ENCODE results near the gene NR5A2.

NR5A2 gene

GRCh38 chr1:200036619-200037270 lies 9.2 kb downstream of the NR5A2 start:
- DNase-seq, result no peak

DNA sequence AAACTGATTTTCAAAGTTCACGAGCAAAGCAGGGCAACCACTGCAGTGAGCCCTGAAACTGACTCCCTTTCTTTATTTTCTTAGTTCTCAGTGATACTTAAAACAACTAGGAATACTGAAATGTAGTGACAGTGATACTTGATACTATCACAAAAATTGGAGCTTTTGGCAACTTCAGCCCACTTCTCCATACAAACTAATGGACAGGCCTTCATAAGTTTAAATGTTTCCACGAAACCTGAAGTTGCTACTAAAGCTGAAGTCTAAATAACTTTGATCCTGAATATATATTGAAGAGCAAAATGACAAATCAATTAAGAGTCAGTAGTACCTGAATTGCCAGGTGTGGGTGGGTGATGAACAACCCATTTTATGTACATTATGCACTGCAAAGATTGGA lies 10.0 kb downstream of the NR5A2 start:
- DNase-seq, result no peak

GRCh38 chr1:200037904-200038303 lies 10.4 kb downstream of the NR5A2 start:
- DNase-seq, result no peak

- no peak for DNase-seq
These were observed 10.9 kb downstream of the NR5A2 start for GRCh38 chr1:200038325-200038980.

- DNase-seq, result no peak
These were observed 11.7 kb downstream of the NR5A2 start for GRCh38 chr1:200038981-200039848.

DNA sequence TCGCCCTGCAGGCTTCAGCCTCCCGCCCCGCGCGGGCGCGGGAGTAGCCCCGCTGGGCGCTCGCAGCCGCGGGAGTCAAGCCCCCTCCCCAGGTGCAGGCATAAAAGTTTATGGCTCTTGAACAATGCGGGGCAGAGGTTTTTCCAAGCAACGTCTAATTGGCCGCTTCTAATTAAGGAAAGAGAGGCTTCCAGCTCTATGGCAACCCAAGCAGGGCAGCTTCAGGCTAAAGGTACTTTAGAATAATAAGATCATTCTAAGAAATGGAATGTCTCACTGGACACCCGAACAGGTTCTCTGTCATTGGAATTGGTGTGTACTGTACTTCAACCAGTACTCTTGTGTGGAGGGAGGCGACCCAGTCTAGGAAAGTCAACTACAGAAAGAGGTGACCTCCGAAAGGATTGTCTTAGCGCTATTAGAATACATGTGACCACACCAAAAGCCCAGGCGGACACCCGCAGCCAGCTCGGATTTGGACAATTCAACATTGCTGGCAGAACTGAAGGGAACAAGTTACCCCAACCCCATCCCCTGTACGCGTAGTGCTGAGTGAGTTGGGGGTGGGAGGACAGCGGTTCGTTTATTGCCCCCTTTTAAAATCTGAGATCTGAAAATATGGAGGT lies 12.5 kb downstream of the NR5A2 start:
- no peak for DNase-seq

DNA sequence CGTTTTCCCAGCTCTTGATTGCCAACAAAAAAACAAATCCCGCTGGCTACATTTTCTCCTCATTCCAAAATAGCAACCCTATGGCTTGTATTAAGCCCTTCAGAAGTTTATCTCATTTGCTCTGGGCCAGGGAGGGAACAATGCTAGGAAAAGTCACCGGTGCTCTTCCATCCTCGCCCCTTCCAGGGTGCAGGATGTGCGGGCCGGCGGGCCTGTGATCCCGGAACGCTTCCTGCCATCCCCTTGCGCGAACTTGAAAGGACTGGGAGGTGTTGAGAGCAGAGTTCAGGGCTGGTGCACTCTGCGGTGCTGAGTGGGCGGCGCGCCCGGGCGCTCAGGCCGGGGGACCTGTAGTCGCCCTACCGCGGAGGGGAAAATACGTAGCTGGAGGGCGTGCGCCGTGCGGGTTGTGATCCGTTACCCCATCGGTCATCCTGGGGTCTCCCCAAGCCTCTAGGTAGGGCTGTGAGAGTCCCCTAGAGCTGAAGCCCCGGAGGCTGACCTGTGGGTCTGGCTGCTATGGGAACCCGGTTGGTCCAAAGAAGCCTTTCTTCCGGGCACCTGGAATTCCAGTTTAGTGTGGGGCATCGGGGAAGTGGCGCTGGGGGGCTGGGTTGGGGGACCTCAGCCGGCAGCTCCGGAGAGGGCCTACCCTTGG lies 13.1 kb downstream of the NR5A2 start:
- DNase-seq, result no peak

DNA sequence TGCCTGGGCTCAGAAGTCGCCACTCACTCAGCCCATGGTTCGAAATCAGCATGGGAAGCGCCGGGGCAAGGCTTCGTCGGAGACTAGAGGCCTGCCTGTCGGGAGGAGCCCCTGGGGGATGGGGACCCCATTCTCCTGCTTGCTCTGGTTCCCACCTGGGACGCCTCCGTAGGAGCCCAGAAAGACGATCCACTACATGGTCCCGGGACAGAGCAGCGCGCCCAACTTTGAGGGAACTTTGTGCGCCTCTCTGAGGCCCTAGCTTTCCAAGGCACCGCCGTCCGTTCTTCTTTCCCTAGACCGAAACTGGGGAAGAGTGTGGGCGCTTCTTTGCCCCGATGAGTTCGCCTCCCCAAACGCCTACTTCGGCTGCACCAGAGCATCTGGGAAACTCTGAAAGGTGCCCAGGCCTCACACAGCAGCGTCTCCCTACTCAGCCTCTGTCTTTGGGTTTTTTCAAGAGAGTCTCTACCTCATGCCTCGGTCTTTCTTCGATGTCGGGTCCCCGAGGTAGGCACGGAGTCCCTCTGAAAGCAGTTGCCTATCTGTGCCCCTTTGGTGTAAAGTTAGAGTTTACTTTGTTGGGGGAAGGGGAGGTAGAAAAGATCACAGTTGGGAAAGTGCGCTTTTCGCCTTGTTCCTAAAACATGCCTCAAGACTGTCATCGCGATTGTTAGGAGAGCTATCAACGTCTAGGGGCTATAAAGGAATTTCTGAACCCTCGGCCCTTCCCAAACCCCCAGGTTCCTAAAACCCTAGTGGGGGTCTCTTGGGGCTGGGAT lies 14.0 kb downstream of the NR5A2 start:
- no peak for DNase-seq

- DNase-seq, result no peak
These were observed 14.6 kb downstream of the NR5A2 start for GRCh38 chr1:200042119-200042551.

DNA sequence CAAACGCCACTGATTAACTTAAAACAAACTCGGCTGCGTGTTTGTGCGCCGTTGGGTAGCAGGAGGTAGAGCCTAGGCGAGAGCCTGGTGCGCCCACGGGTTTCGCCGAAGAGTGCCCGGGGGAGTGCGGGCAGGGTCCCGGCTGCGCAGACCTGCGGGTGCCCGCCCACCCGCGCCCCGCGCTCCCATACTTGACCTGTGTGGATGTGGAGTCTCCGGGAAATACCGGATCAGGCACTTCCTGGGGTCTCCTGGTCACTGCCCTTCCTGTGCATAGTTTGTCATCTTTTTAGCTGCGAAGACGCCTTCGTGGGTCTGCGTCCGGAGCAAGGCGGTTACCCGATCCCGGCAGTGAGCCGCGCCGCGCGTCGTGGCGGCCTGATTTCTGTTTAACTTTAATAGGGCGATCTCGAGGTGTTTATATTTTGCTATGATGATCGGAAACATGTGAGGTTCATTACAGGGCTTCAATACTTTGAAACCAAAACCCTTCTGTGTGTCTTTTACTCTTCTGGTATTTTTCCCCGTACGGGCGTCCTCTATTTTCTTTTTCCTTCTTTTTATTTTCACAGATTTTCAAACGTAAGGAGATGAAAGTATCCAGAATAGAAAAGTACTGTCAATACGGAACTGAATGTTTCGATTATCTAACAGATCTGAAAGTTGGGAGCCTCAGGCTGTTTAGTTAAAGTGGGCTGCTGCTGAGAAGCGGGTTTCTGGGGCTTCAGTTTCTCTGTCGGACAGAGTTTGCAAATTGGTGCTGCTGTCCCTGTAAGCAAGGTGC lies 15.2 kb downstream of the NR5A2 start:
- no peak for DNase-seq

DNA sequence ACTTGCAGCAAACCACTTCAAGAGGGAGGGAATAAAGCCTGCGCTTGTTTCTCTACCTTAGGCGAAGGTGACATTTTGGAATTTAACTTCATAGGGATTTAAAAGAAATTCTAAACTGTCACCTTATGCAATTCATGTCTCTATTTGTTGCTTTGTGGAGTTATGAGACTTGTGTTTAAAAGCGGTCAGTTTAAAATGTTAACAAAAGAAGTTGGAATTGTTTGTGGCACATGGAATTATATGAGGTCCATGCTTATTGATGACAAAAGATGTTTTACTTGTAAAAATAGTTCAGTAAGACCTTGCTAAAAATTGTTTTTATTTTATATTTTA lies 15.8 kb downstream of the NR5A2 start:
- DNase-seq, result no peak

- DNase-seq, result no peak
These were observed 18.6 kb downstream of the NR5A2 start for GRCh38 chr1:200046115-200046514.

DNA sequence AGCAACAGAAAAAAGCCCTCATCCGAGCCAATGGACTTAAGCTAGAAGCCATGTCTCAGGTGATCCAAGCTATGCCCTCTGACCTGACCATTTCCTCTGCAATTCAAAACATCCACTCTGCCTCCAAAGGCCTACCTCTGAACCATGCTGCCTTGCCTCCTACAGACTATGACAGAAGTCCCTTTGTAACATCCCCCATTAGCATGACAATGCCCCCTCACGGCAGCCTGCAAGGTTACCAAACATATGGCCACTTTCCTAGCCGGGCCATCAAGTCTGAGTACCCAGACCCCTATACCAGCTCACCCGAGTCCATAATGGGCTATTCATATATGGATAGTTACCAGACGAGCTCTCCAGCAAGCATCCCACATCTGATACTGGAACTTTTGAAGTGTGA lies 20.7 kb downstream of the NR5A2 start:
- no peak for DNase-seq

DNA sequence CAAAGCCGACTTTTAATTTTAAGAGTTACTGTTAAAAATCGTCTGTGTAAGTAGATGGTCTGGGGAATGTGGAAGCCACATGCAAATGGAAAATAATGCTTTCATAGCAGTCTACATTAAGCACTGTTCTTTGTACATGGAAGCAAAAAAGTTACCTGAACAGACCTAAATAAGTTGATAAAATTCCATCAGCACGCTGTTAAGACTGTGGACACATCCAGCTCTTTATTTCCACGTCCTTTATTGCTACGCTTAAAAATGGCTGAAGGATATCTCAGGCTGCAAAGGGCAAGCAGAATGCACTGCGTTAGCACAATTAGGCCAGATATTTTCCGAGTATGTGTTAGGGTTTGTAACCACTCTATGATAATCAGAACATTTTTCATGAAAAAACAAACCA lies 22.3 kb downstream of the NR5A2 start:
- no peak for DNase-seq

DNA sequence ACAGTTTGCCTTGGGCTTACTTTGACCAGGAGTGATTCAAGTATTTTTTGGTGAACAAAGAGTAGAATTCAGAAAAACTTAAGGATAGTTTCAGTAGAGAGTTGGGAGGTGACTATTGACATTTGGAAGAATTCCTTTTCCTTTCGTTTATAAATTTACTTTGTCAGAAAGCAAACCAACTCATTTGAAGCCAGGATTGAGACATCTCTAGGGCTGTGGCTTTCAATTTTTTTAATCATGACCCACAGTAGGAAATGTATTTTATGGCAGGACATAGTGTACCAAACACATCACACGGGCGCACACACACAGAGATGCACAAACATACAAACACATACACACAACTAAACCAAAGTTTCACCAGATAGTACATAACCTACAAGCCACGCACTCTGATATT lies 24.1 kb downstream of the NR5A2 start:
- DNase-seq, result no peak

DNA sequence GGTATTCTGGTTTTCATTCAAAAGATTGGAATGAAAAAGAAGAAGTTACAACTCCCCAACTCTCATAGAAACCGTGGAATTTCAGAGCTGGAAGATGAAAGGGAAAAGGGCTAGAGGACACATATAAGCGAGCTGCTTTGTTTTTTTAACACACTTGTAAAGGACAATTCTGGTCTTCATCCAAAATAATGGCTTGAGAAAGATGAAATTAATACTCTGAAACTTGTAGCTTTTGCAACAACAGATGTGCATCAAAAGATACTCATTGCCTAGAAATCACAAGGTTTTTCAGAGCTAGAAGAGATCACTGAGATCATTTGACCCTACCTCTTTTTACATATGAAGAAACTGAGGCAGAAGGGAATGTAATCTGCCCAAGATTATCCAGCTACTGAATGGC lies 25.6 kb downstream of the NR5A2 start:
- DNase-seq, result no peak

DNA sequence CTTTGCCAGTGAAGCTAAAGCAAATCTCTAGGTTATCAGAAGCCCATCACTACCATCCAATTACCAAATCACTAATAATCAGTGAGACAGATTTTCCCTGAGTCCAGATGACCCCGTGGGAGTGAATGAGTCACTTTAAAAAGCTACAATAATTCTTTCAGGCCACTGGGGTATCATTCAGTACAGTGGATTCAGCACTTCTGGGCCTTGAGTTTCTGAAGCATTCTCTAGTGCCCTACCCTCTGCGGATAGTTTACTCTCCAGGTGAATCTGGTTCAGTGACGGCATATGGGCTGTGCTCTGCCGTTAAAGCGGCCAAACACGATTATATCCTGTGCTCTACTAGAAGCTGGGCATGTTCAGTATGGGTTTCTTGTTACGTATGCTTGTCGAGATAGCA lies 26.1 kb downstream of the NR5A2 start:
- DNase-seq, result no peak

- DNase-seq, result no peak
These were observed 30.8 kb downstream of the NR5A2 start for GRCh38 chr1:200058341-200058740.

GRCh38 chr1:200062143-200062542 lies 34.6 kb downstream of the NR5A2 start:
- DNase-seq, result no peak

GRCh38 chr1:200072636-200073285 lies 45.3 kb downstream of the NR5A2 start:
- DNase-seq, result no peak

- DNase-seq, result no peak
These were observed 45.8 kb downstream of the NR5A2 start for GRCh38 chr1:200073286-200073637.

Measured in activated T-cell treated with anti-CD3 and anti-CD28 coated beads, Interleukin-2, amount 50 U/mL, for 1 hour (primary cell).